ENCODE data around the gene RPS6KC1.
"Not testable (repeated sequence)": the region's sequence is repeated elsewhere in the genome, so short reads cannot be mapped to it uniquely, and the experiment has no call there.

RPS6KC1 gene

DNA sequence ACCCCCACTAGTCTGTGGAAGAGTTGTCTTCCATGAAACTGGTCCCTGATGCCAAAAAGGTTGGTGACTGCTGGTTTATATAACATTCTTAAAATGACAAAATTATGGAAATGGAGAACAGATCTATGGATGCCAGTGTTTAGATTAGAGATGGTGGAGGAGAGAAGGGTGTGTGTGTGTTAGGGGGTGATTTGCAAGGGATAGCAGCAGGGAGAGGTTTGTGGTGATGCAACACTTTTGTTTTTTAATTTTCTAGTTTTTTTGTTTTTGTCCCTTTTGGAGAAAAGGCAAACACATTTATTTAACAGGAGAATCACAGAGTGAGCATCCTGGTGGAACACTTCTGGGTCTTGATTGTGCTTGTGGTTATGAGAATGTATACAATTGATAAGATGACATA lies 143.8 kb downstream of the RPS6KC1 start:
- Histone ChIP-seq H3K27me3 (ENCODE audit: insufficient read depth, low read length) (no peaks in the 10 kb centered on the region), H3K4me1 (ENCODE audit: insufficient read depth, low read length) (no peaks in the 10 kb centered on the region), H3K4me3 (ENCODE audit: low read length) (no peak overlapping the region), H3K9me3 (ENCODE audit: insufficient read depth, low read depth, low read length) (no peaks in the 10 kb centered on the region; the same call in 1 of the 2 replicates), H3K27ac (ENCODE audit: low read depth, low read length) (no peak overlapping the region), H3K9ac (ENCODE audit: low read depth, low read length) (no peak overlapping the region), H3K36me3 (ENCODE audit: insufficient read depth, low read length) (no peaks in the 10 kb centered on the region)

DNA sequence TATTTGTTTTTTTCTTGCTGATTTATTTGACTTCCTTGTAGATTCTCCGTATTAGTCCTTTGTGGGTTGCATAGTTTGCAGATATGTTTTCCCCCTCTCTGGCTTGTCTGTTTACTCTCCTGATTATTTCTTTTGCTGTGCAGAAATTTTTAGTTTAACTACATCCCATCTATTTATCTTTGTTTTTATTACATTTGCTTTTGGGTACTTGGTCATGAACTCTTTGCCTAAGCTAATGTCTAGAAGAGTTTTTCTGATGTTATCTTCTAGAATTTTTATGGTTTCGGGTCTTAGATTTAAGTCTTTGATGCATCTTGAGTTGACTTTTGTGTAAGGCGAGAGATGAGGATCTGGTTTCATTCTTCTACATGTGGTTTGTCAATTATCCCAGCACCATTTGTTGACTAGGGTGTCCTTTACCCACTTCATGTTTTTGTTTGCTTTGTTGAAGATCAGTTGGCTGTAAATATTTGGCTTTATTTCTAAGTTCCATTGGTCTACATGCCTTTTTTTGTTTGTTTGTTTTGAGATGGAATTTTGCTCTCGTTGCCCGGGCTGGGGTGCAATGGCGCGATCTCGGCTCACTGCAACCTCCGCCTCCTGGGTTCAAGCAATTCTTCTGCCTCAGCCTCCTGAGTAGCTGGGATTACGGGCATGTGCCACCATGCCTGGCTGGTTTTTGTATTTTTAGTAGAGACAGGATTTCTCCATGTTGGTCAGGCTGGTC lies 145.4 kb downstream of the RPS6KC1 start:
- not testable (repeated sequence) for H3K4me1 ChIP-seq (ENCODE audit: insufficient read depth, low read length); H3K27ac ChIP-seq (ENCODE audit: low read depth, low read length); H3K4me3 ChIP-seq (ENCODE audit: low read length); H3K9ac ChIP-seq (ENCODE audit: low read depth, low read length); H3K27me3 ChIP-seq (ENCODE audit: insufficient read depth, low read length); H3K9me3 ChIP-seq (ENCODE audit: insufficient read depth, low read depth, low read length); H3K36me3 ChIP-seq (ENCODE audit: insufficient read depth, low read length)
- WGBS: 95% methylated on average over 10 of the region's 10 CpGs

DNA sequence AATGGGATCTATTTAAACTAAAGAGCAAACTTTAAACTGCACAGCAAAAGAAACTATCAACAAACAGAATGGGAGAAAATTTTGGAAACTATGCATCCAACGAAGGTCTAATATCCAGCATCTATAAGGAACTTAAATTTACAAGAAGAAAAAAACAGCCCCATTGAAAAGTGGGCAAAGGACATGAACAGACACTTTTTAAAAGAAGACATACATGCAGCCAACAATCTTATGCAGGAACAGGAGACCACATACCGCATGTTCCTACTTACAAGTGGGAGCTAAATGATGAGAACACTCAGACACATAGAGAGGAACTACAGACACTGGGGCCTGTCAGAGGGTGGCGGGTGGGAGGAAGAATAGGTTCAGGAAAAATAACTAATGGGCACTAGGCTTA lies 149.6 kb downstream of the RPS6KC1 start:
- Histone ChIP-seq H3K4me1 (ENCODE audit: insufficient read depth, low read length) (0 out of 2 replicates have a peak, but pooled peaks cover 3% of the 10 kb centered on the region), H3K27me3 (ENCODE audit: insufficient read depth, low read length) (no peaks in the 10 kb centered on the region), H3K27ac (ENCODE audit: low read depth, low read length) (no peak overlapping the region), H3K9ac (ENCODE audit: low read depth, low read length) (no peak overlapping the region), H3K9me3 (ENCODE audit: insufficient read depth, low read depth, low read length) (no peaks in the 10 kb centered on the region), H3K36me3 (ENCODE audit: insufficient read depth, low read length) (no peaks in the 10 kb centered on the region), H3K4me3 (ENCODE audit: low read length) (no peak overlapping the region)
- WGBS: 93% methylated on average over 3 of the region's 3 CpGs

DNA sequence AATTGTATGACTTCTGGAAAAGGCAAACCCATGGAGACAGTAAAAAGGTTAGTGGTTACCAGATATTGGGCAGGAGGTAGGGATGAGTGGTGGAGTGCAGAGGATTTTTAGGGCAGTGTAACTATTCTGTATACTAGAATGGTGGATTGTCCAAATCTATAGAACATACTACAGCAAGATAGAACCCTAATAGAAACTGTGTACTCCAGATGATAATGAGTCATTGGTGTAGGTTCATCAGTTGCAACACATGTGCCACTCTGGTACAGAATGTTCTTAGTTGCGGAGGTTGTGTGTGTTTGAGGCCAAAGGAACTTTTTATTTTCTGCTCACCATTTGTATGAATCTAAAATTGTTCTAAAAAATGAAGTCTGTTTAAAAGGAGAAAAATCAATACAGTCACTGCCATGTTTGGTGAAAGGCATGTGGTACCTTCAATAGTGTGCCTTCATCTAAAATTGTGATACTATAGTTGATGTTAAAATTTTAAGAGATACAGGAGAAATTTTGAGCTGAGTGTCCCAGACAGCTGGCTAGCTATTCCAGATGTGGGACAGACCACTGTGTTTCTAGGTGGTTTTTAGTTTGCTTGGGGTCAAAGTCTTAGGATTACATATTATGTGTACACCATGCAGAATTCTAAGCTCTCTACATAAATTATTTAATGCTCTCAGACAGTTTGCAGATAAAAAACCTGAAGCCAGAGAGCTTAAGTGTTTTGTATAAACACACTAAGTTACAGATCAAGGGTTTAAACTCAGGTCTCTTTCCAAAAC lies 150.5 kb downstream of the RPS6KC1 start:
- Histone ChIP-seq H3K4me1 (ENCODE audit: insufficient read depth, low read length) (0 out of 2 replicates have a peak, but pooled peaks cover 3% of the 10 kb centered on the region), H3K27ac (ENCODE audit: low read depth, low read length) (no peak overlapping the region), H3K9ac (ENCODE audit: low read depth, low read length) (no peak overlapping the region), H3K4me3 (ENCODE audit: low read length) (no peak overlapping the region), H3K36me3 (ENCODE audit: insufficient read depth, low read length) (no peaks in the 10 kb centered on the region), H3K27me3 (ENCODE audit: insufficient read depth, low read length) (no peaks in the 10 kb centered on the region), H3K9me3 (ENCODE audit: insufficient read depth, low read depth, low read length) (no peaks in the 10 kb centered on the region)
- 94% methylated on average over 1 of the region's 1 CpG for WGBS

DNA sequence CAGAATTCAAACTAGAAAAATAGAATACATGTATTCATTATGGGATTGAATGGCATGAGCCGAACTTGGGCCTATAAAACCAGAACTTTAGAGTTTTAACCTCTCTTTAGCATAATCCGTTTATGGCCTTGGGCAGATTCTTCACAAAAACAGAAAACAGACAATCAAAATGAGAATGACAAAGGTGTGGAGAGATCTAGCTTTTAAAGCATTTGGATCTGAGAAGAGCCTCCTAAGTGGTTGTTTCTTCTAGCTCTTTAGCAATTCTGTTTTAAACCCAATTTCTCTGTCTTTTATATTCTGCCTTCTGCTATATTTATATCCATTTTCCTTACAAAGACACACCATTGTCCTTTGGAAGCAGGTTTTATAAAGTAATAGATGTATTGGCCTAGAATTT lies 160.2 kb downstream of the RPS6KC1 start:
- Histone ChIP-seq H3K4me1 (ENCODE audit: insufficient read depth, low read length) (0 out of 2 replicates have a peak, but pooled peaks cover 9% of the 10 kb centered on the region), H3K36me3 (ENCODE audit: insufficient read depth, low read length) (peaks cover 25% of the 10 kb centered on the region), H3K4me3 (ENCODE audit: low read length) (no peak overlapping the region), H3K27ac (ENCODE audit: low read depth, low read length) (no peak overlapping the region), H3K9me3 (ENCODE audit: insufficient read depth, low read depth, low read length) (peaks cover 19% of the 10 kb centered on the region), H3K27me3 (ENCODE audit: insufficient read depth, low read length) (no peaks in the 10 kb centered on the region), H3K9ac (ENCODE audit: low read depth, low read length) (no peak overlapping the region)
- 87% methylated on average over 2 of the region's 2 CpGs for WGBS

DNA sequence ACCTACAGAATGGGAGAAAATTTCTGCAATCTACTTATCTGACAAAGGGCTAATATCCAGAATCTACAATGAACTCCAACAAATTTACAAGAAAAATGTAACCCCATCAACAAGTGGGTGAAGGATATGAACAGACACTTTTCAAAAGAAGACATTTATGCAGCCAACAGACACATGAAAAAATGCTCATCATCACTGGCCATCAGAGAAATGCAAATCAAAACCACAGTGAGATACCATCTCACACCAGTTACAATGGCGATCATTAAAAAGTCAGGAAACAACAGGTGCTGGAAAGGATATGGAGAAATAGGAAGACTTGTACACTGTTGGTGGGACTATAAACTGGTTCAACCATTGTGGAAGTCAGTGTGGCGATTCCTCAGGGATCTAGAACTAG lies 168.0 kb downstream of the RPS6KC1 start:
- not testable (repeated sequence) for H3K27ac ChIP-seq (ENCODE audit: low read depth, low read length); H3K36me3 ChIP-seq (ENCODE audit: insufficient read depth, low read length); H3K4me3 ChIP-seq (ENCODE audit: low read length); H3K4me1 ChIP-seq (ENCODE audit: insufficient read depth, low read length); H3K27me3 ChIP-seq (ENCODE audit: insufficient read depth, low read length); H3K9me3 ChIP-seq (ENCODE audit: insufficient read depth, low read depth, low read length); H3K9ac ChIP-seq (ENCODE audit: low read depth, low read length)
- WGBS: 100% methylated on average over 2 of the region's 2 CpGs

DNA sequence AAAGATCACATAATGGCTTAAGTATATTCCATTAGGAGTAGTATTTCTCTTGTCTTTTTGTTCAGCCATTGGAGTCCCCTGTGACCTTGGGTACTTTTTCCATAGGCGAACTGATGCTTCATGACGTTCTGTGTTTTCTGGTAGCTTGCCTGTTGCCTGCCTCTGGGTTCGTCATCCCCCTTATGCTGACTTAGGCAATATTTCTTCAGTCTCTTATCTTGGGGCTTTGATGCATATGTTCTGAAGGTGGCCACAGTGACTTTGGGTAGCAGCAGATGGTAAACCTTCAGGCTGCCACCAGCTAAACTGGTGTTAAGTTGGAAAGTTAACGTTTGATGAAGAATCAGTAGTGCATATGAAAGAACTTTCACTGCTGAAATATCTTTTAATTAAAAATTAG lies 170.2 kb downstream of the RPS6KC1 start:
- H3K36me3 ChIP-seq (ENCODE audit: insufficient read depth, low read length): no peaks in the 10 kb centered on the region
- H3K9ac ChIP-seq (ENCODE audit: low read depth, low read length): no peak overlapping the region
- 86% methylated on average over 4 of the region's 4 CpGs for WGBS
- H3K27me3 ChIP-seq (ENCODE audit: insufficient read depth, low read length): no peaks in the 10 kb centered on the region
- H3K4me1 ChIP-seq (ENCODE audit: insufficient read depth, low read length): no peaks in the 10 kb centered on the region
- no peak overlapping the region for H3K4me3 ChIP-seq (ENCODE audit: low read length)
- no peak overlapping the region for H3K27ac ChIP-seq (ENCODE audit: low read depth, low read length)
- H3K9me3 ChIP-seq (ENCODE audit: insufficient read depth, low read depth, low read length): no peaks in the 10 kb centered on the region

DNA sequence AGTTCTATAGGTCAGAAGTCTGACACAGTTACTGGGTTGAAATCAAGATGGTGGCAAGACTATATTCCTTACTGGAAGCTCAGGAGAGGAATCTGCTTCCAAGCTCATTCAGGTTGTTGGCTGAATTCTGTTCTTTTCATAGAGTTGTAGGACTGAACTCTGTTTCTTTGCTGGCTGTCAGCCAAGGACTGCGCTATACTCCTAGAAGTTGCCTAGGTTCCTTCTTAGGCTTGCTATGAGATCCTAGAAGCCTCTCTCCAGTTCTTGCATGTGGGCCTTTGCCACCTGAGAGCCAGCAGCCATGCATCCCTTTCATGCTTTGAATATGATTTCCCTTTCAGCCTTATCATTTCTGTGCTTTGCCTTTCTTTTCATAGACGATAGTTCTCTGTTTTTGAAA lies 176.4 kb downstream of the RPS6KC1 start:
- Histone ChIP-seq H3K4me3 (ENCODE audit: low read length) (no peak overlapping the region), H3K27me3 (ENCODE audit: insufficient read depth, low read length) (no peaks in the 10 kb centered on the region), H3K4me1 (ENCODE audit: insufficient read depth, low read length) (peaks cover 23% of the 10 kb centered on the region), H3K27ac (ENCODE audit: low read depth, low read length) (no peak overlapping the region), H3K9ac (ENCODE audit: low read depth, low read length) (no peak overlapping the region), H3K36me3 (ENCODE audit: insufficient read depth, low read length) (no peaks in the 10 kb centered on the region), H3K9me3 (ENCODE audit: insufficient read depth, low read depth, low read length) (no peaks in the 10 kb centered on the region)
- 98% methylated on average over 2 of the region's 2 CpGs for WGBS

DNA sequence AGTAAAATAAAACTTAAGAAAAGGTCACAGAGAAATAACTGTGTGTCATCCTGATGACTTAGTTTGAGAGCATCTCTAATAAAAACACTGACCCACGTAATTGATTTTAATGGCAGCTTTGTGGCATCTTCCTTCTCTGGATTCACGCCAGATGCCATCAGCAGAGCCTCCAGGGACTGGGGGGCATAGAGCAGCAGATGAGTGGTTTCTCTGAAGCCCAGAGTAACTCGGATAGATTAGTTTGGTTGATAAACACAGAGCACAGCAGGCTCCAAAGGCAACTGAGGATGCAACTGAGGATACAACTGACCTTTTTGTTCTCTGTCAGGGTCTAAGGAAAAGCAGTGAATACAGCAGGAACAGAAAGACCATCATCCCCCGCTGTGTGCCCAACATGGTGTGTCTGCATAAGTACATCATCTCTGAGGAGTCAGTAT lies 180.8 kb downstream of the RPS6KC1 start:
- Histone ChIP-seq H3K4me3 (ENCODE audit: low read length) (no peak overlapping the region), H3K9ac (ENCODE audit: low read depth, low read length) (no peak overlapping the region), H3K4me1 (ENCODE audit: insufficient read depth, low read length) (peaks cover 32% of the 10 kb centered on the region), H3K36me3 (ENCODE audit: insufficient read depth, low read length) (no peaks in the 10 kb centered on the region), H3K27me3 (ENCODE audit: insufficient read depth, low read length) (no peaks in the 10 kb centered on the region), H3K27ac (ENCODE audit: low read depth, low read length) (peak overlapping the region; percentile 54), H3K9me3 (ENCODE audit: insufficient read depth, low read depth, low read length) (no peaks in the 10 kb centered on the region)
- WGBS: 10% methylated on average over 4 of the region's 4 CpGs

DNA sequence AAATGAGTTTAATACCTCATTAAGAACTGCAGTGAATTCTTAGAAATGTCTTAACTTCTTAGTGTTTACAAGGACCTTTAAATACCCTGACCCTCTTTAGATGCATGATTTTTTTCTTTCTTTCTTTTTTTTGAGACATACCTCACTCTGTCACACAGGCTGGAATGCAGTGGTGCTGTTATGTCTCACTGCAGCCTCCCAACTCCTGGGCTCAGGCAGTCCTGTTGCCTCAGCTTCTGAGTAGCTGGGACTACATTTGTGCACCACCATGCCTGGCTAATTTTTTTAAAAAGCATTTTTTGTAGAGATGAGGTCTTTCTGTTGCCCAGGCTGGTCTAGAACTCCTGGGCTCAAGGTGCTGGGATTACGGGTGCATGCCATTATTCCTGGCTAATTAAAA lies 191.8 kb downstream of the RPS6KC1 start:
- no peak overlapping the region for H3K27ac ChIP-seq (ENCODE audit: low read depth, low read length)
- 100% methylated on average over 1 of the region's 1 CpG for WGBS
- H3K4me3 ChIP-seq (ENCODE audit: low read length): no peak overlapping the region
- no peaks in the 10 kb centered on the region for H3K9me3 ChIP-seq (ENCODE audit: insufficient read depth, low read depth, low read length)
- H3K27me3 ChIP-seq (ENCODE audit: insufficient read depth, low read length): no peaks in the 10 kb centered on the region
- H3K4me1 ChIP-seq (ENCODE audit: insufficient read depth, low read length): peaks cover 17% of the 10 kb centered on the region
- peaks cover 17% of the 10 kb centered on the region for H3K36me3 ChIP-seq (ENCODE audit: insufficient read depth, low read length)
- no peak overlapping the region for H3K9ac ChIP-seq (ENCODE audit: low read depth, low read length)

DNA sequence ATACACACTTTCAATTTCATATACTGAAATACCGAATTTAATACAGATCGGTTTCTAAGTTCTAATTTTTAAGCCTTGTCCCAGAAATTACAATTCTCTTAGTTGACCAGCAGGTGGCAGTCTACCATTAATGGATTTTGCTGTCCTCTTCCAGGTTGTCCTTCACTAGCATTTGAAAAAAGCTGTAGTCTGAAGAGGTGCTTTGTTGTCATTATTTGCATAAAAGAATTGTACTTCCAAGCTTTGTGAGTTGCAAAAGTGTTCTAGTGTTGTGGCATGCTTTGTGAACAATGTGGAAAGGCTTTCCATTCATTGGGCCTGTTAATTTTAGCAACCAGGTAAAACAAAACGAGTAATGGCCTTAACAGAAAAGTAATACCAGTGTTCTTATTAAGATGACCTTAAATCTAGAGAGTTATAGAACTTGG lies 193.6 kb downstream of the RPS6KC1 start:
- H3K4me1 ChIP-seq (ENCODE audit: insufficient read depth, low read length): peaks cover 19% of the 10 kb centered on the region
- no peak overlapping the region for H3K4me3 ChIP-seq (ENCODE audit: low read length)
- H3K36me3 ChIP-seq (ENCODE audit: insufficient read depth, low read length): peaks cover 17% of the 10 kb centered on the region
- H3K27me3 ChIP-seq (ENCODE audit: insufficient read depth, low read length): no peaks in the 10 kb centered on the region
- H3K9ac ChIP-seq (ENCODE audit: low read depth, low read length): no peak overlapping the region
- 67% methylated on average over 3 of the region's 3 CpGs for WGBS
- no peaks in the 10 kb centered on the region for H3K9me3 ChIP-seq (ENCODE audit: insufficient read depth, low read depth, low read length)
- H3K27ac ChIP-seq (ENCODE audit: low read depth, low read length): no peak overlapping the region
